SH-SY5Y (cell line): Measurements from ENCODE around the gene SERBP1.

Experiments
- GATA2 ChIP-seq: IDR thresholded peaks from 2 replicates; pipeline ENCODE4 v1.6.1; 2011; ENCODE audit warnings: mild to moderate bottlenecking, low read depth, low read length
- GATA3 ChIP-seq: IDR thresholded peaks from 2 replicates; pipeline ENCODE4 v1.6.1; 2011; ENCODE audit warnings: low read depth, mild to moderate bottlenecking, low read length, moderate library complexity

GRCh38 chr1:67465375-67465774 is 35.2 kb upstream of the SERBP1 start:
- no peak for TF ChIP-seq GATA2
- no peak for TF ChIP-seq GATA3
